PC-9 (cell line): ENCODE measurements around the gene SAMD1. TPM values are rescaled to one million over a fixed set of nuclear protein-coding genes. Genes with fewer than 3 reads are reported as not detected.
"Not testable (repeated sequence)": the region's sequence is repeated elsewhere in the genome, so short reads cannot be mapped to it uniquely, and the experiment has no call there.

Experiments
- BruUV-seq: library from RNA; stranded (reverse); fragments of 400-500 nt; replicated peaks from 2 replicates; lab custom pipeline; 2021; lab: Mats Ljungman, UMichigan
- CTCF ChIA-PET: fragments of 300-600 bp; sonication (Branson Sonifier 250); formaldehyde crosslinking; loops from one replicate; lab custom pipeline; 2022; ENCODE audit warnings: antibody characterized with exemption; lab: Charles Lee
- POLR2A ChIA-PET: fragments of 300-600 bp; sonication (Branson Sonifier 250); formaldehyde crosslinking; loops from one replicate; lab custom pipeline; 2022; ENCODE audit warnings: antibody characterized with exemption; ENCODE audit not compliant: unreplicated experiment; lab: Charles Lee
- DNase-seq, 2 experiments: peaks; one replicate each; pipeline versions ENCODE4 v3.0.0 to v3.0.0-alpha.2; 2015 to 2022; ENCODE audit warnings: mixed read lengths in 1 of 2
- H2AFZ ChIP-seq: fragments of 200-600 bp; sonication (generic); 2 replicates; pipeline ENCODE4 v1.8.1; 2017; ENCODE audit warnings: antibody characterized with exemption
- H3F3A ChIP-seq: fragments of 200-600 bp; sonication (generic); 2 replicates; pipeline ENCODE4 v1.8.1; 2017; ENCODE audit warnings: antibody characterized with exemption, mild to moderate bottlenecking, low read depth; ENCODE audit not compliant: insufficient read depth
- H3K27ac ChIP-seq: fragments of 200-600 bp; sonication (generic); 2 replicates; pipeline ENCODE4 v1.6.1; 2016; ENCODE audit warnings: mixed run types
- H3K27me3 ChIP-seq: fragments of 200-600 bp; sonication (generic); 2 replicates; pipeline ENCODE4 v1.6.1; 2016; ENCODE audit warnings: low read depth, mixed run types; ENCODE audit not compliant: insufficient read depth
- H3K36me3 ChIP-seq: fragments of 200-600 bp; sonication (generic); 2 replicates; pipeline ENCODE4 v1.6.1; 2016; ENCODE audit warnings: low read depth, mixed run types
- H3K4me1 ChIP-seq: fragments of 200-600 bp; sonication (generic); replicated peaks from 2 replicates; pipeline ENCODE4 v1.6.1; 2016; ENCODE audit warnings: mixed run types; ENCODE audit not compliant: insufficient read depth
- H3K4me2 ChIP-seq: fragments of 200-600 bp; sonication (generic); 2 replicates; pipeline ENCODE4 v1.6.1; 2017; ENCODE audit warnings: mixed run types
- H3K4me3 ChIP-seq: fragments of 200-600 bp; sonication (generic); 2 replicates; pipeline ENCODE4 v1.6.1; 2016; ENCODE audit warnings: mixed run types
- H3K79me2 ChIP-seq: fragments of 200-600 bp; sonication (generic); 2 replicates; pipeline ENCODE4 v1.6.1; 2017; ENCODE audit warnings: low read depth, mixed run types
- H3K9me2 ChIP-seq: fragments of 200-600 bp; sonication (generic); 2 replicates; pipeline ENCODE4 v1.8.1; 2017; ENCODE audit warnings: mild to moderate bottlenecking; ENCODE audit not compliant: insufficient read depth
- H3K9me3 ChIP-seq: fragments of 200-600 bp; sonication (generic); 2 replicates; pipeline ENCODE4 v1.8.1; 2016; ENCODE audit warnings: low read depth; ENCODE audit not compliant: insufficient read depth
- H4K20me1 ChIP-seq: fragments of 200-600 bp; sonication (generic); 2 replicates; pipeline ENCODE4 v1.8.1; 2017; ENCODE audit not compliant: insufficient read depth
- CTCF ChIP-seq: fragments of 200-600 bp; sonication (generic); conservative IDR thresholded peaks from 2 replicates; pipeline ENCODE4 v1.6.1; 2017; ENCODE audit warnings: mixed run types, antibody characterized with exemption, mild to moderate bottlenecking, moderate library complexity
- EZH2 ChIP-seq: fragments of 200-600 bp; sonication (generic); IDR thresholded peaks from 2 replicates; pipeline ENCODE4 v1.8.0; 2017; ENCODE audit warnings: antibody characterized with exemption, low read depth
- intact Hi-C: fragments of 100-400 bp; cut with micrococcal nuclease; formaldehyde crosslinking; loops from one replicate; pipeline ENCODE4 v1.10.0; 2022; ENCODE audit not compliant: unreplicated experiment
- total RNA-seq: library from RNA; stranded (reverse); gene quantifications from 2 replicates; pipeline ENCODE4 v1.2.3, GENCODE V29; 2021

Gene SAMD1
- total RNA-seq, 1 experiment from 2014 or later = 50.3 TPM

DNA sequence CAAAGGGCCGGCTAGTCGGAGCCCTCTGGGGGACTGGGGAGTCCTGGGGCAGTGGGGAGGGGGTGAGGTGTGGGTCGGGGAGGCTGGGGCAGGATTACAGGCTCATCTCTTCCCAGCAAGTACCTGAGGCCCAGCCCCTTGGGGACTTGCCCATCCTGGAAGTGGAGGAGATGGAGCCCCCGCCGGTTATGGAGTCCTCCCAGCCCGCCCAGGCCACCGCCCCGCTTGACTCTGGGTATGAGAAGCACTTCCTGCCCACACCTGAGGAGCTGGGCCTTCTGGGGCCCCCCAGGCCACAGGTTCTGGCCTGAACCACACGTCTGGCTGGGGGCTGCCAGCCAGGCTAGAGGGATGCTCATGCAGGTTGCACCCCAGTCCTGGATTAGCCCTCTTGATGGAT, 38.6 kb downstream of the SAMD1 start:
- ChIA-PET CTCF (no interaction called here), POLR2A (no interaction called here)

DNA sequence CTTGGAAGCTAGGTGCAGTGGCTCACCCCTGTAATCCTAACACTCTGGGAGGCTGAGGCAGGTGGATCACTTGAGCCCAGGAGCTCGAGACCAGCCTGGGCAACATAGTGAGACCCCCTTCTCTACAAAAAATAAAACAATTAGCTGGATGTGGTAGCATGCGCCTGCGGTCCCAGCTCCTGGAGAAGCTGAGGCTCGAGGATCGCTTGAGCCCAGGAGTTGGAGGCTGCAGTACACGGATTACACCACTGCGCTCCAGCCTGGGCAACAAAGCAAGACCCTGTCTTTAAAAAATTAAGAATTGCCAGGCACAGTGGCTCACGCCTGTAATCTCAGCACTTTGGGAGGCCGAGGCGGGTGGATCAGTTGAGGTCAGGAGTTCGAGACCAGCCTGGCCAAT, 39.6 kb downstream of the SAMD1 start:
- H3K9me2 ChIP-seq, H3K36me3 ChIP-seq, H3K27me3 ChIP-seq, H3K4me3 ChIP-seq, DNase-seq, POLR2A ChIA-PET, H3K27ac ChIP-seq, H3K4me2 ChIP-seq, H3K4me1 ChIP-seq, H3K9me3 ChIP-seq, H3K79me2 ChIP-seq, H4K20me1 ChIP-seq, BruUV-seq, H3F3A ChIP-seq, H2AFZ ChIP-seq, CTCF ChIA-PET, intact Hi-C loops: not testable (repeated sequence)

More for the DNA sequence above, 38.6 kb downstream of the SAMD1 start:
- no peaks in the 10 kb centered on the region for H4K20me1 ChIP-seq
- no peak overlapping the region for H3K27ac ChIP-seq
- intact Hi-C loops = no loop called here
- H3K4me3 ChIP-seq = no peak overlapping the region
- no peaks in the 10 kb centered on the region for H3K36me3 ChIP-seq
- no peaks in the 10 kb centered on the region for H3F3A ChIP-seq
- no peak for DNase-seq
- no peak overlapping the region for H2AFZ ChIP-seq
- no peaks in the 10 kb centered on the region for H3K9me2 ChIP-seq
- no TSS peak for BruUV-seq
- H3K9me3 ChIP-seq = no peaks in the 10 kb centered on the region
- TF ChIP-seq EZH2 = no peak
- no peaks in the 10 kb centered on the region for H3K4me1 ChIP-seq
- H3K27me3 ChIP-seq = no peaks in the 10 kb centered on the region
- no peaks in the 10 kb centered on the region for H3K79me2 ChIP-seq
- no peak overlapping the region for H3K4me2 ChIP-seq

DNA sequence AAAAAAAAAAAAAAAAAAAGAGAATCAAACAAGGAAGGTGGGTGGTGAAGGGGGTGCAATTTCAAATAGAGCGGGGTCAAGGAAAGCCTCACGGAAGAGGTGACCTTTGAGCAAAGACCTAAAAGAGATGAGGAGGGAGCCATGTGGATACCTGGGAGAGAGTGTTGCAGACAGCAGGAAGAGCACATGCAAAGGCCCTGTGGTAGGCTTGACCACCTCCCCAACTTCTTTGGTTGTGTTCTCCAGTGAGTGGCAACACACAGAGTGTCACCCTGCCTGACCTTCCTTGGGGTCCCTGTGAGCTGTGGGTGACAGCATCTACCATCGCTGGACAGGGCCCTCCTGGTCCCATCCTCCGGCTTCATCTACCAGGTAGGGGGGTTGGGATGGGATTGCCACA, 40.0 kb downstream of the SAMD1 start:
- Histone ChIP-seq H2AFZ (no peak overlapping the region), H3K27me3 (no peaks in the 10 kb centered on the region), H3K36me3 (no peaks in the 10 kb centered on the region), H3K9me2 (no peaks in the 10 kb centered on the region), H3K4me2 (no peak overlapping the region), H4K20me1 (no peaks in the 10 kb centered on the region), H3K27ac (no peak overlapping the region), H3K4me1 (no peaks in the 10 kb centered on the region), H3K79me2 (no peaks in the 10 kb centered on the region), H3F3A (no peaks in the 10 kb centered on the region), H3K4me3 (no peak overlapping the region), H3K9me3 (no peaks in the 10 kb centered on the region)
- DNase-seq = no peak
- ChIA-PET CTCF (no interaction called here), POLR2A (interaction anchor here (0.6 kb wide), 1 partner anchor 31 kb away, joined by 3 read pairs; no protein-coding TSS in a partner anchor)
- intact Hi-C loops = no loop called here
- TF ChIP-seq CTCF = no peak
- TF ChIP-seq EZH2 = no peak
- BruUV-seq = no TSS peak

DNA sequence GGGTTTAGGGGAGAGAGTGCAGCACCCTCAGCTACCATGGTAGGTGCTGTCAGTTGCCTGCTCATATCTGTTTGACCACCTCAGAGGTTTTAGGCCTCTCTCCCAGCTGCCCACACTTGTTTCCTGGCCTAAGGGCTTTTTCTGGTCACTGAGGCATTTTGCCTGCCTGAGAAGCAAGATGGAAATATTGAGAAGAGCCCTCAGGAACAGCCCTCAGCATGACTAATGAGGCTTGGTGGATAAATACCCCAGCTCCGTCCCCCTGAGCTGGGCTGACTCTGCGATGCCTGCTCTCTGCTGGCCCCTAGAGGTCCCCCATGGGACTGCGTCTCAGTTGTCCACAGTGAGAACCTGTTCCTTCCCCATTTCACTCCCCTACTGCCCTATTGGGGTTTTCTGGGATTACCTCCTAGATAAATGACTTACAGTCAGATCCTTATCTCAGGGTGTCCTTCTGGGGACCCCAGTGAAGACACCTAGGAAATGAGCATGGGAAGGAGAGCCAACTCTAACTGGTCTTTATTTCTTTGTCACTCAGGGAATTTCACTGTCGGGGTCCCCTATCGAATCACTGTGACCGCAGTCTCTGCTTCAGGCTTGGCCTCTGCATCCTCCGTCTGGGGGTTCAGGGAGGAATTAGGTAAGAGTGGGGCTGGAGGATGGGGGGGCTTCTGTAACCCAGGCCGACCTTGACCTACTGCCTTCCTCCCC, 42.0 kb downstream of the SAMD1 start:
- H3K36me3 ChIP-seq = no peaks in the 10 kb centered on the region
- H3K9me2 ChIP-seq = no peaks in the 10 kb centered on the region
- no peak overlapping the region for H3K27ac ChIP-seq
- H3K27me3 ChIP-seq = no peaks in the 10 kb centered on the region
- H4K20me1 ChIP-seq = no peaks in the 10 kb centered on the region
- peak; percentile 95 for TF ChIP-seq CTCF
- TF ChIP-seq EZH2 = no peak
- no peaks in the 10 kb centered on the region for H3K9me3 ChIP-seq
- H2AFZ ChIP-seq = no peak overlapping the region
- intact Hi-C loops = no loop called here
- H3F3A ChIP-seq = no peaks in the 10 kb centered on the region
- no peak overlapping the region for H3K4me3 ChIP-seq
- CTCF ChIA-PET = interaction anchor here (0.7 to 1.0 kb wide), 2 partner anchors 37 to 176 kb away, joined by 5 to 23 read pairs; no protein-coding TSS in a partner anchor
- H3K4me2 ChIP-seq = no peak overlapping the region
- no peaks in the 10 kb centered on the region for H3K4me1 ChIP-seq
- no peaks in the 10 kb centered on the region for H3K79me2 ChIP-seq
- POLR2A ChIA-PET = no interaction called here
- BruUV-seq = no TSS peak
- peak; percentile 56 to 58 for DNase-seq

- H3K27ac ChIP-seq, intact Hi-C loops, H3K4me3 ChIP-seq, BruUV-seq, H3K9me3 ChIP-seq, POLR2A ChIA-PET, H3F3A ChIP-seq, DNase-seq, H3K4me1 ChIP-seq, H3K4me2 ChIP-seq, H3K9me2 ChIP-seq, H3K27me3 ChIP-seq, H3K36me3 ChIP-seq, H4K20me1 ChIP-seq, H2AFZ ChIP-seq, H3K79me2 ChIP-seq: not testable (repeated sequence)
- CTCF ChIA-PET = interaction anchor here (0.7 to 1.0 kb wide), 2 partner anchors 37 to 175 kb away, joined by 5 to 23 read pairs; no protein-coding TSS in a partner anchor
These were observed 42.7 kb downstream of the SAMD1 start for GRCh38 chr19:14047866-14048265.
